Measurements from ENCODE around the gene ATP2B2.

The ATP2B2 gene

GRCh38 chr3:10392906-10393461, 112.4 kb downstream of the ATP2B2 start:
- in situ Hi-C loops (cut with HindIII; ENCODE audit: low sequenced_read_pairs) = no loop called here
- no peak for TF ChIP-seq CTCF (IDR thresholded peaks at IDR 0.05; ENCODE audit: low read depth, low read length, missing control alignments)
- no peak overlapping the region for H3K4me3 ChIP-seq (ENCODE audit: low read depth, low read length)
- no peak for DNase-seq (ENCODE audit: low read depth)

- no peak for TF ChIP-seq CTCF (IDR thresholded peaks at IDR 0.05; ENCODE audit: low read depth, low read length, missing control alignments)
- no peak overlapping the region for H3K4me3 ChIP-seq (ENCODE audit: low read depth, low read length)
- DNase-seq (ENCODE audit: low read depth) = no peak
- in situ Hi-C loops (cut with HindIII; ENCODE audit: low sequenced_read_pairs) = no loop called here
These were observed 113.1 kb downstream of the ATP2B2 start for GRCh38 chr3:10392244-10392643.

- no peak overlapping the region for H3K4me3 ChIP-seq (ENCODE audit: low read depth, low read length)
- in situ Hi-C loops (cut with HindIII; ENCODE audit: low sequenced_read_pairs) = no loop called here
- no peak for TF ChIP-seq CTCF (IDR thresholded peaks at IDR 0.05; ENCODE audit: low read depth, low read length, missing control alignments)
- no peak for DNase-seq (ENCODE audit: low read depth)
These were observed 114.0 kb downstream of the ATP2B2 start for GRCh38 chr3:10391391-10391790.

GRCh38 chr3:10390641-10391373, 114.6 kb downstream of the ATP2B2 start:
- TF ChIP-seq CTCF (IDR thresholded peaks at IDR 0.05; ENCODE audit: low read depth, low read length, missing control alignments) = no peak
- in situ Hi-C loops (cut with HindIII; ENCODE audit: low sequenced_read_pairs) = no loop called here
- no peak for DNase-seq (ENCODE audit: low read depth)
- no peak overlapping the region for H3K4me3 ChIP-seq (ENCODE audit: low read depth, low read length)

GRCh38 chr3:10389995-10390394, 115.4 kb downstream of the ATP2B2 start:
- DNase-seq (ENCODE audit: low read depth) = no peak
- in situ Hi-C loops (cut with HindIII; ENCODE audit: low sequenced_read_pairs) = no loop called here
- H3K4me3 ChIP-seq (ENCODE audit: low read depth, low read length) = no peak overlapping the region
- TF ChIP-seq CTCF (IDR thresholded peaks at IDR 0.05; ENCODE audit: low read depth, low read length, missing control alignments) = no peak

- H3K4me3 ChIP-seq (ENCODE audit: low read depth, low read length) = no peak overlapping the region
- no peak for TF ChIP-seq CTCF (IDR thresholded peaks at IDR 0.05; ENCODE audit: low read depth, low read length, missing control alignments)
- no peak for DNase-seq (ENCODE audit: low read depth)
- in situ Hi-C loops (cut with HindIII; ENCODE audit: low sequenced_read_pairs) = no loop called here
These were observed 116.0 kb downstream of the ATP2B2 start for GRCh38 chr3:10389339-10389738.
